Lung (tissue), 12 donors: ENCODE measurements around the gene ALG12. TPM values are rescaled to one million over a fixed set of nuclear protein-coding genes. Genes with fewer than 3 reads are reported as not detected.

Experiments
- ATAC-seq: fragments of 200-7000 bp; cut with Tn5 transposase; one replicate; pipeline ENCODE4 v1.9.1; 2020; ENCODE audit warnings: moderate number of reproducible peaks; ENCODE audit not compliant: insufficient read depth, low FRiP score
- DNase-seq, 3 donors: peaks; one replicate each; pipeline ENCODE4 v3.0.0-alpha.2; 2013 to 2017
- H3K27ac ChIP-seq, 2 donors: one replicate each; pipeline ENCODE4 v1.5.1; 2013; ENCODE audit warnings: mild to moderate bottlenecking in 2 of 2, moderate library complexity in 2 of 2, control low read depth in 1 of 2, inconsistent platforms in 1 of 2, low read depth in 1 of 2, low read length in 1 of 2
- H3K27me3 ChIP-seq, 3 donors: one replicate each; pipeline ENCODE4 v1.5.1; 2013; ENCODE audit warnings: low read length in 2 of 3; ENCODE audit not compliant: control insufficient read depth in 3 of 3, insufficient read depth in 3 of 3
- H3K36me3 ChIP-seq, 4 donors: one replicate each; pipeline ENCODE4 v1.5.1; 2013; ENCODE audit warnings: low read length in 4 of 4, mild to moderate bottlenecking in 1 of 4, moderate library complexity in 1 of 4; ENCODE audit not compliant: control insufficient read depth in 4 of 4, insufficient read depth in 4 of 4
- H3K4me1 ChIP-seq, 5 donors: one replicate each; pipeline ENCODE4 v1.5.1; 2013; ENCODE audit warnings: low read length in 5 of 5, mild to moderate bottlenecking in 2 of 5, moderate library complexity in 1 of 5; ENCODE audit not compliant: control insufficient read depth in 5 of 5, insufficient read depth in 5 of 5
- H3K4me3 ChIP-seq: one replicate; pipeline ENCODE4 v1.5.1; 2013; ENCODE audit warnings: mild to moderate bottlenecking, control low read depth, moderate library complexity
- H3K9ac ChIP-seq, 2 donors: one replicate each; pipeline ENCODE4 v1.5.1; 2013; ENCODE audit warnings: low read length in 2 of 2, control low read depth in 1 of 2; ENCODE audit not compliant: insufficient read depth in 1 of 2
- H3K9me3 ChIP-seq, 4 donors: one replicate each; pipeline ENCODE4 v1.5.1; 2013; ENCODE audit warnings: low read length in 3 of 4, mild to moderate bottlenecking in 1 of 4, moderate library complexity in 1 of 4; ENCODE audit not compliant: control insufficient read depth in 4 of 4, insufficient read depth in 3 of 4
- CTCF ChIP-seq: IDR thresholded peaks from 2 replicates; pipeline ENCODE4 v1.5.1; 2012; ENCODE audit warnings: mild to moderate bottlenecking; ENCODE audit errors: control extremely low read depth, extremely low read depth
- WGBS, 2 donors: extraction: QIAGEN DNeasy Blood & Tissue Kit; methylation state at CpG; one replicate each; pipeline ENCODE4 v1.1.7; 2013; 5-methylcytosine and 5-hydroxymethylcytosine counted together
- polyA plus RNA-seq, 2 donors: library from polyadenylated mRNA; stranded (reverse); fragments of 200-250 nt; gene quantifications; one replicate each; pipeline ENCODE4 v1.2.1, GENCODE V29; 2013
- total RNA-seq, 2 donors: library from RNA; depleted of rRNA in 1 of 2; stranded (reverse); fragments of >200 nt in 1 of 2; gene quantifications; one replicate each; pipeline ENCODE4 v1.2.1, GENCODE V29; 2014 to 2021
- donor health status: control.
- donor health status: control.
- donor health status: Bipolar disorder and iron deficiency.
- donor health status: healthy.
- donor health status: DM: yes; HTN: yes; CAD: no.

Gene ALG12
- total and polyA plus RNA-seq, 4 donors = 13.6 to 33.9 (median 16.6) TPM

DNA sequence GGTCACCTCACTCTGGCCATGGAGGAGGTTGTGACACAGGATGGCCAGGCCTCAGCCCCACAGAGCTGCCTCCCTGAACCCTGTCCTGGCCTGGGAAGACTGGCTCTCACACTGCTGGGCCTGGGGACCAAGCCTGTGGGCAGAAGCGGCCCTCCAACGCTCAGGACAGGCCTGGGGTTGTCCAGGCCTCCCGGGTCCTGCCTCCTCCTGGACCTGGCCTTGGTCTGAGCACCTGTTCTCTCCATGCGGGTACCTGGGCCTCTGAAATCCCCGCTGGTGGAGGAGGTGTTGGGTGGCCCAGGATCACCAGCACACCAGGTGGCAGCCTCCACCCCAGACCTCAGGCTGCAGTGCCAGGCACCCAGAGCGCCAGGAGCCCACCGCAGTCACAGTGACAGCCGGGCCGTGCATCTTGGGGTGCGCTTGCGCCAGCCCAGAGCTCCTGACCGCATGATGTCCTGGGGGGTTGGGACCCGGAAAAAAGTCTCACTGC lies 26.2 kb upstream of the ALG12 start:
- H3K36me3 ChIP-seq = no peaks in the 10 kb centered on the region
- no peaks in the 10 kb centered on the region for H3K27me3 ChIP-seq
- peaks cover 0 to 29% (median 4%) of the 10 kb centered on the region in 5 donors for H3K4me1 ChIP-seq
- peaks cover 0 to 2% (median 0%) of the 10 kb centered on the region in 4 donors for H3K9me3 ChIP-seq
- no peak overlapping the region for H3K9ac ChIP-seq
- TF ChIP-seq CTCF = no peak
- ATAC-seq (no peak), DNase-seq (no peak)
- H3K27ac ChIP-seq = peak overlapping the region in 1 of 2 donors; percentile 23
- 92 to 93% methylated on average over 13 of the region's 13 CpGs for WGBS, 2 donors
- H3K4me3 ChIP-seq = no peak overlapping the region

GRCh38 chr22:49943771-49944398 lies 25.6 kb upstream of the ALG12 start:
- Histone ChIP-seq H3K27me3 (no peaks in the 10 kb centered on the region), H3K9ac (no peak overlapping the region), H3K36me3 (no peaks in the 10 kb centered on the region), H3K9me3 (peaks cover 0 to 2% (median 0%) of the 10 kb centered on the region in 4 donors), H3K27ac (peak overlapping the region in 1 of 2 donors; percentile 23), H3K4me1 (peaks cover 0 to 29% (median 4%) of the 10 kb centered on the region in 5 donors), H3K4me3 (no peak overlapping the region)
- 86 to 92% methylated on average over 25 of the region's 25 CpGs for WGBS, 2 donors
- ATAC-seq (no peak), DNase-seq (no peak)
- no peak for TF ChIP-seq CTCF

GRCh38 chr22:49943405-49943765 lies 25.1 kb upstream of the ALG12 start:
- H3K4me3 ChIP-seq = no peak overlapping the region
- no peak overlapping the region for H3K27ac ChIP-seq
- no peaks in the 10 kb centered on the region for H3K27me3 ChIP-seq
- H3K9ac ChIP-seq = no peak overlapping the region
- no peaks in the 10 kb centered on the region for H3K36me3 ChIP-seq
- H3K9me3 ChIP-seq = peaks cover 0 to 2% (median 0%) of the 10 kb centered on the region in 4 donors
- peaks cover 0 to 26% (median 4%) of the 10 kb centered on the region in 5 donors for H3K4me1 ChIP-seq
- no peak for TF ChIP-seq CTCF
- ATAC-seq (no peak), DNase-seq (no peak)
- 83 to 88% methylated on average over 11 of the region's 11 CpGs for WGBS, 2 donors
